Ovary (tissue), 9 donors: Measurements from ENCODE around the gene PCGF2. TPM values are rescaled to one million over a fixed set of nuclear protein-coding genes. Genes with fewer than 3 reads are reported as not detected.

Source experiments
- DNase-seq, 5 donors: peaks; one replicate each; pipeline ENCODE4 v3.0.0-alpha.2; 2019 to 2020
- H3K27ac ChIP-seq, 2 donors: fragments of 200-600 bp; one replicate each; pipeline versions ENCODE4 v1.5.1 to v1.8.0; 2019 to 2022
- H3K27me3 ChIP-seq: fragments of 200-600 bp; one replicate; pipeline ENCODE4 v1.8.0; 2022
- H3K36me3 ChIP-seq: fragments of 200-600 bp; sonication (generic); one replicate; pipeline ENCODE4 v1.5.1; 2019
- H3K4me1 ChIP-seq: one replicate; pipeline ENCODE4 v1.8.1; 2013; ENCODE audit warnings: mild to moderate bottlenecking, moderate library complexity; ENCODE audit not compliant: insufficient read depth
- H3K4me3 ChIP-seq: fragments of 200-600 bp; sonication (generic); one replicate; pipeline ENCODE4 v1.5.1; 2017
- H3K9me3 ChIP-seq, 2 donors: fragments of 200-600 bp in 1 of 2; sonication (generic) in 1 of 2; one replicate each; pipeline versions ENCODE4 v1.5.1 to v1.8.1; 2013 to 2019; ENCODE audit warnings: mild to moderate bottlenecking in 1 of 2, moderate library complexity in 1 of 2
- EP300 ChIP-seq: sonication (generic); formaldehyde crosslinking; IDR thresholded peaks from one replicate; pipeline ENCODE4 v1.6.1; 2017; ENCODE audit warnings: antibody characterized with exemption
- POLR2A ChIP-seq: fragments of 450-650 bp; IDR thresholded peaks from one replicate; pipeline ENCODE4 v1.6.1; 2017; ENCODE audit warnings: antibody characterized with exemption, mild to moderate bottlenecking, moderate library complexity
- WGBS, 3 donors: extraction: QIAGEN DNeasy Blood & Tissue Kit in 1 of 3; methylation state at CpG; one replicate each; pipeline versions ENCODE4 v1.1.5 to v1.1.7; 2013 to 2017; 5-methylcytosine and 5-hydroxymethylcytosine counted together
- intact Hi-C, 4 donors: fragments of 100-400 bp; cut with DNase I; formaldehyde crosslinking; loops; one replicate each; pipeline versions ENCODE4 v1.11.0 to v1.15.1; 2022 to 2023
- polyA plus RNA-seq, 2 donors: library from polyadenylated mRNA; stranded (reverse); fragments of 200-250 nt in 1 of 2; fragments of 350-450 nt in 1 of 2; fragmentation: Illumina TruSeq in 1 of 2; extraction: RNeasy Lipid Tissue Mini Kit (QIAGEN cat#74804) in 1 of 2; gene quantifications; one replicate each; pipeline ENCODE4 v1.2.3, GENCODE V29; 2013 to 2014
- total RNA-seq, 7 donors: library from RNA; depleted of rRNA in 2 of 7; stranded (reverse); fragments of >200 nt in 2 of 7; fragmentation: NEBNext Ultra II Directional in 3 of 7; extraction: Animal tissue kit (Norgen Biotek cat#: 25700) in 3 of 7; gene quantifications; one replicate each; pipeline versions ENCODE4 v1.1.0 to v1.2.4, GENCODE V29; 2016 to 2023
- TF ChIP-seq, protein P1 (sequence below), 3 donors: fragments of 450-650 bp in 2 of 3; fragments of 200-600 bp in 1 of 3; IDR thresholded peaks; one replicate each; pipeline versions ENCODE4 v1.5.1 to v1.8.0; 2016 to 2022; ENCODE audit warnings: antibody characterized with exemption in 3 of 3, mild to moderate bottlenecking in 1 of 3
- donor health status: DM: no; HTN: no; CAD: no; lungs with moderate emphysema.
- donor health status: DM: no; HTN: no; CAD: no.
- donor health status: Bipolar disorder and iron deficiency.
- donor health status: DM: yes; HTN: yes; CAD: no.
- donor health status: DM: no; HTN: no; CAD: no.
- donor health status: DM: yes; HTN: yes; CAD: no.

PCGF2 gene
- total and polyA plus RNA-seq, 9 donors, result 7.4 to 92.7 (median 62.3) TPM

DNA sequence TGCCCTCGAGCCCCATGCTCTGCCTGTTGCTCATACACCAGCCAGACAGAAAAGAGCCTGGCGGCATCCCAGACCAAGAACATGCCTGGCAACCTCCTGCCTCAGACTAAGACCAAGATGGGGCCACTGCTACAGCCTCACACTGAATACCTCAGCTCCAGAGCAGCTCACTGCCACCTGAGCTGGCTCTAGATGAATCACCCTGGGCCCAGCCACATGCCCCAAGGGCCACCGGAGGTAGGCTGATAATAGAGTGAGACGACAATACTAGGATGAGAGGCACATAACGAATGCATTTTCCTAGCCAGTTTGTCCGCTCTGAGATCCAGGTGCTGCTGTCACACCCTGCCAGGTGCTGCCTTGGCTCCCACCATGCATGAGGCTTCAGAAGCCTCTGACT lies 38.2 kb upstream of the PCGF2 start:
- Histone ChIP-seq H3K9me3 (no peaks in the 10 kb centered on the region), H3K4me3 (no peak overlapping the region), H3K4me1 (peaks cover 2% of the 10 kb centered on the region), H3K36me3 (no peaks in the 10 kb centered on the region), H3K27ac (no peak overlapping the region), H3K27me3 (no peaks in the 10 kb centered on the region)
- WGBS, 3 donors, result 83 to 90% (median 84%) methylated on average over 6 of the region's 6 CpGs
- intact Hi-C loops, result loop anchor here in 1 of 4 donors (10.0 kb wide), 1 partner anchor 58 kb away; a partner anchor contains a TSS
- DNase-seq, result no peak
- no peak for TF ChIP-seq EP300
- TF ChIP-seq, protein P1, sequence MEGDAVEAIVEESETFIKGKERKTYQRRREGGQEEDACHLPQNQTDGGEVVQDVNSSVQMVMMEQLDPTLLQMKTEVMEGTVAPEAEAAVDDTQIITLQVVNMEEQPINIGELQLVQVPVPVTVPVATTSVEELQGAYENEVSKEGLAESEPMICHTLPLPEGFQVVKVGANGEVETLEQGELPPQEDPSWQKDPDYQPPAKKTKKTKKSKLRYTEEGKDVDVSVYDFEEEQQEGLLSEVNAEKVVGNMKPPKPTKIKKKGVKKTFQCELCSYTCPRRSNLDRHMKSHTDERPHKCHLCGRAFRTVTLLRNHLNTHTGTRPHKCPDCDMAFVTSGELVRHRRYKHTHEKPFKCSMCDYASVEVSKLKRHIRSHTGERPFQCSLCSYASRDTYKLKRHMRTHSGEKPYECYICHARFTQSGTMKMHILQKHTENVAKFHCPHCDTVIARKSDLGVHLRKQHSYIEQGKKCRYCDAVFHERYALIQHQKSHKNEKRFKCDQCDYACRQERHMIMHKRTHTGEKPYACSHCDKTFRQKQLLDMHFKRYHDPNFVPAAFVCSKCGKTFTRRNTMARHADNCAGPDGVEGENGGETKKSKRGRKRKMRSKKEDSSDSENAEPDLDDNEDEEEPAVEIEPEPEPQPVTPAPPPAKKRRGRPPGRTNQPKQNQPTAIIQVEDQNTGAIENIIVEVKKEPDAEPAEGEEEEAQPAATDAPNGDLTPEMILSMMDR (IDR thresholded peaks at IDR 0.05), result no peak
- no peak for TF ChIP-seq POLR2A

DNA sequence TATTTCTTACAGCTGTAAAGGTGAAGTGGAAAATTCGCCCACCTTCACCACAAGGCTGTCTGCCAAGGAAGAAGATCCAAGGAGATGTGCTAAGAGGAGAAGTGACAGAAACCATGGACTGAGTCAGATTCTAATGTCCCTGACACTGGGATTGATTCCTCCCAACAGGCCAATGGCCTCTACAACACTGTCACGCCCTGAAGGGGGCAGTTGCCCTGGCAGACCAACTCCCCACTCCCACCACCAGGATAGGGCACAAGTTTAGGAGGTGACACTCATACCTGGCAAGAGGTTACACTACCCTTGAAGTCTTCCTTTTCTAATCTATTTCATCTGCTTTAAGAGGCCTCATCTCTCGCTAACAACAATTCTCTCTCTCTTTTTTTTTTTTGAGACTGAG lies 35.1 kb upstream of the PCGF2 start:
- no peak for DNase-seq
- 91 to 94% (median 92%) methylated on average over 3 of the region's 3 CpGs for WGBS, 3 donors
- intact Hi-C loops, result loop anchor here in 1 of 4 donors (10.0 kb wide), 1 partner anchor 62 kb away; a partner anchor contains a TSS

DNA sequence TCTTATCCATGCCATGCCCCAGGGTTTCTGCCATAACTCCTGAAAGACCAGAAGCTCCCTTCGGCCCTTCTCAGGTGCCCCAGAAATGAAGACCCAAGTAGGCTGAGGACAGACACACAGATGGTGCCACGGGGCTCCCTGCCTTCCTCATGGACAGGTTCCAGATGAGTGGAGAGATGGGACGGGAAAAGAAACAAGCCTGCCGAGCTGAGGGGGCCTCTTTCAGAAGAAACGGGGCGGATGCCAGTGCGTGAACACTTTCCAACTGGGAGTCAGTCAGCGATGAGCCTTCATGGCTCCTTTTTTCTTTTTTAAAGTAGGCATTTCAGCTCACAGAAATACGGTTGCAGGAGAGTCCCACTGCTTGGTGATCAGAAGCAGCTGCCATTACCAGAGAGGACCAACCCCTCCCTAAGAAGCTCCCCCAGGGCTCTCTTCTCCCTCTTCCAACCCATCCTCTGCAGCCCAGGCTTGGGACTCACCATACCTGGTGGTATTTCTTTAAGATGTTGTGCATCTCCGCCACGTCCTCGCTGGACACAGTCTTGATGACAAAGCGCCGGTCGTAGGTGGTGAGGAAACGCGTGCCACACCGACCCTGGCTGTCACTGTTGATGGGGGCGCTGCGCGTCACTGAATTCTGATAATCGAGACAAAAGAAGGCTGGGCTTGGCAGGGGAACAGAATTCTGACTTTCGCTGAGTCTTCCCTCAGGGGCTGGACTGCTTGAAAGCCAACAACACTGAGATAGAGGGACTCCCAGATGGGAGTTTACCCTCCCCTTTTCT lies 32.0 kb upstream of the PCGF2 start:
- Histone ChIP-seq H3K4me3 (no peak overlapping the region), H3K36me3 (no peaks in the 10 kb centered on the region), H3K27me3 (no peaks in the 10 kb centered on the region), H3K27ac (no peak overlapping the region), H3K9me3 (no peaks in the 10 kb centered on the region), H3K4me1 (no peaks in the 10 kb centered on the region)
- 82 to 86% (median 83%) methylated on average over 23 of the region's 23 CpGs for WGBS, 3 donors
- intact Hi-C loops, result loop anchor here in 1 of 4 donors (10.0 kb wide), 1 partner anchor 65 kb away; a partner anchor contains a TSS
- no peak for DNase-seq
- TF ChIP-seq EP300 (no peak), POLR2A (no peak)
- TF ChIP-seq, protein P1 (IDR thresholded peaks at IDR 0.05), result no peak

More for the DNA sequence above, 35.1 kb upstream of the PCGF2 start:
- TF ChIP-seq, protein P1 (IDR thresholded peaks at IDR 0.05), result no peak
- no peak for TF ChIP-seq EP300
- TF ChIP-seq POLR2A, result no peak
- Histone ChIP-seq H3K4me3 (no peak overlapping the region), H3K4me1 (no peaks in the 10 kb centered on the region), H3K9me3 (no peaks in the 10 kb centered on the region), H3K27ac (no peak overlapping the region), H3K36me3 (no peaks in the 10 kb centered on the region), H3K27me3 (no peaks in the 10 kb centered on the region)

DNA sequence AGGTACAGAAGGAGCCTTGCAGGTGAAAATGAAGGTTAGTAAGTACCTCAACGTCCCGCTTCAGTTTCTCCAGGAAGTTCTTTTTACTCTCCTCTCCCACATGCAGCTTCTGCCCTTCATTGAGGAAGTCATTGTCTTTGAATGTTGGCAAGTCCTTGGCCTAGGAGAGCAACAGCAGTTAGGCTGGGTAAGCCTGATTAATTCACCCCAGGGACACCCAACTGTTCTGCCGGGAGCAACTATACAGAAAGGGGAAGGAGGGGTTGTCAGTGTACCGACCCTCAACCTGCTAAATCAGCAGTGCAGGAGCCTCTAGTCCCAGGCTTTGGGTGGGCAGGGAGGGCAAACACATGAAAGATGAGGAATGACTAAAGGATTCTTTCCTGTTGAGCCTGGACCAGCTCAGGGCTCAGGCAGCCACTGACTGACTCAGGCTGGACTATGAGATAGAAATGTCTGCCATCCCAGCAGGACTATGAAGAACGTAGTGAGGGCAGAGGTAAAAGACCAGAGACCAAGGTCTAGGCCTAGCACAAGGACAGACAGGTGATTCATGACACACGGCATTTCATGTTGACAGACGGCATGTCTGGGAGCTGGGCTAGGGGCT lies 29.6 kb upstream of the PCGF2 start:
- Histone ChIP-seq H3K9me3 (no peaks in the 10 kb centered on the region), H3K36me3 (no peaks in the 10 kb centered on the region), H3K4me3 (no peak overlapping the region), H3K4me1 (no peaks in the 10 kb centered on the region), H3K27me3 (no peaks in the 10 kb centered on the region), H3K27ac (no peak overlapping the region)
- intact Hi-C loops, result no loop called here
- WGBS, 3 donors, result 71 to 83% (median 73%) methylated on average over 7 of the region's 7 CpGs
- DNase-seq, result no peak
- TF ChIP-seq, protein P1 (IDR thresholded peaks at IDR 0.05), result no peak
- no peak for TF ChIP-seq POLR2A
- TF ChIP-seq EP300, result no peak
